NCI-H82 (cell line): ENCODE data around the gene RXRA.

Experiments used
- DNase-seq: peaks from one replicate; lab custom pipeline; 2025; lab: John Stamatoyannopoulos, UW

The RXRA gene

DNA sequence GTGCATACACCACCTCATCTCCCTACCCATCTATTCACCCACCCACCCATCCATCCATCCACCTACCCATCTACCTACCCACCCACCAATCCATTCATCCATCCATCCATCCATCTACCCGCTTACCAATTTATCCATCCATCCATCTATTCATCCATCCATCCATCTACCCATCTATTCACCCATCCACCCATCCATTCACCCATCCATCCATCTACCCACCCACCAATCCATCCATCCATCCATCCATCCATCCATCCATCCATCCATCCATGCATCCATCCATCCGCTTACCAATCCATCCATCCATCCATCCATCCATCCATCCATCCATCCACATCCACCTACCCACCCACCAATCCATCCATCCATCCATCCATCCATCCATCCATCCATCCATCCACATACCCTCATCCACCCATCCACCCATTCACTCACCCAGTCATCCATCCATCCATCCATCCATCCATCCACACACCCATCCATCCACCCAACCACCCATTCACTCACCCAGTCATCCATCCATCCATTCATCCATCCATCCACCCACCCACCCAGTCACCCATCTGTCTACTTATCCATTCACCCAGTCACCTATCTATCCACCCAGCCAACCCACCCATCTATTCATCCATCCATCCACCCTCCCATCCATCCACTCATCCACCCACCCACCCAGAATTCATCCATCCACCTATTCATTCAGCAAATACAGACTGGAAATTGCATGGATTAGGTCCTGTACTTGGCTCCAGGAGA lies 125.6 kb downstream of the RXRA start:
- DNase-seq: no peak

DNA sequence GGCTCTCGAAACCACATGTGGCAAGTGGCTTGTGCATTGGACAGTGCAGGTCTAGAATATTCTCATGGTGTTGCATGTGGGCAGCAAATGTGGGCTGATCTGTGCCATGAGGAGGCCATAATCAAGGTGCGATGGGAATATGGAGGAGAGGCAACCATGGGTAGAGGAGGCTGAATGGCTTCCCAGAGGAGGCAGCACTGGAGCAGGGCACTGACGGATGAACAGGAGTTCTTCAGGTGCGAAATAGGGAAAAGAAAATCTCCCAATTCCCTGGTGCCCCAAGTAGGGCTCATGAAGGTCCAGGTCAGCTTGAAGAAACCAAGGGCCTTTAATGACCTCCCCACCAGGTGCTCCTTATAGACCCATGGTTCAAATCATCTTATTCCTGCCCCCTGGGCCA lies 126.5 kb downstream of the RXRA start:
- no peak for DNase-seq

GRCh38 chr9:134453776-134454475 lies 127.7 kb downstream of the RXRA start:
- DNase-seq: no peak

GRCh38 chr9:134454476-134454857 lies 128.2 kb downstream of the RXRA start:
- DNase-seq: no peak

DNA sequence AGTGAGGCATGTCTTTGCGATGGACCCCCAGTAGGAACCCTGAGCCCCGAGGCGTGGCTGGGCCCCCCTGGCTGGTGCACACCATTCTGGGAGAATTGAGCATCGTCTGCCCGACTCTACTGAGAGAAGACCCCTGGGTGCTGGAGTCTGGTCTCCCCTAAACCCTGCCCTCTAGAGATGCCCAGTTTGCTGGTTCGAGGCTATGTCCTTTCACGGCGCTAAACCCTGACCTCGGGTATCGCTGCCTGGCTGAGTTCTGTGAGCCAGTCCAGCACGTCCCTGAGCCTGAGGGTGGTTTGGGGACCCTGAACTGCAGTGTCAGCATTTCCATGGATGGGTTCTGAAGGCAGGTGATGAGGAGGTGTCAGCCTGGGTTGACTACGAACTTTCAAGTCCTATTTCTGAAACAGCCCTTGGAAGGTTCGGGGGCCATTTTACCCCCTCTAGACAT lies 128.8 kb downstream of the RXRA start:
- DNase-seq: no peak

DNA sequence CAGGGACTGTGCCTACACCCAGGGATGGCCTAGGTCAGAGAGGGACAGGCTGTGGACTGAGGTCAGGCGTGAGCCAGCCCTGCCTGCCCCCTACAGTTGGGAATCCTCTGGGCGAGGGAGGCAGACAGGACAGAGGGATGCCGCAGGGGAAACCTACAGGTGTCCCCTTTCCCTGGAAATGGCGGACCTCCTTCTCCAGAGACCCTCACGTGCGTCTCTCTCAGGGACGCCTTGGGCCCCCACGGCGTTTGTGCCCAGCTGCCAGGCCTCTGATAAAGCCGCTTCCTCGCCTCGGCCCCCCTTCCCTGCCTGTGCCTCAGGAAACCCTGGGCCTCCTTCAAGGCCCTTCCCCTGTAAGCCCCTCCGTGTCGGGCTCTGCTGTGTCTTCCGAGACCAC lies 129.3 kb downstream of the RXRA start:
- no peak for DNase-seq

- no peak for DNase-seq
These were observed 129.9 kb downstream of the RXRA start for GRCh38 chr9:134455934-134456755.

GRCh38 chr9:134456756-134457305 lies 130.6 kb downstream of the RXRA start:
- no peak for DNase-seq

GRCh38 chr9:134457321-134458206 lies 131.3 kb downstream of the RXRA start:
- no peak for DNase-seq

DNA sequence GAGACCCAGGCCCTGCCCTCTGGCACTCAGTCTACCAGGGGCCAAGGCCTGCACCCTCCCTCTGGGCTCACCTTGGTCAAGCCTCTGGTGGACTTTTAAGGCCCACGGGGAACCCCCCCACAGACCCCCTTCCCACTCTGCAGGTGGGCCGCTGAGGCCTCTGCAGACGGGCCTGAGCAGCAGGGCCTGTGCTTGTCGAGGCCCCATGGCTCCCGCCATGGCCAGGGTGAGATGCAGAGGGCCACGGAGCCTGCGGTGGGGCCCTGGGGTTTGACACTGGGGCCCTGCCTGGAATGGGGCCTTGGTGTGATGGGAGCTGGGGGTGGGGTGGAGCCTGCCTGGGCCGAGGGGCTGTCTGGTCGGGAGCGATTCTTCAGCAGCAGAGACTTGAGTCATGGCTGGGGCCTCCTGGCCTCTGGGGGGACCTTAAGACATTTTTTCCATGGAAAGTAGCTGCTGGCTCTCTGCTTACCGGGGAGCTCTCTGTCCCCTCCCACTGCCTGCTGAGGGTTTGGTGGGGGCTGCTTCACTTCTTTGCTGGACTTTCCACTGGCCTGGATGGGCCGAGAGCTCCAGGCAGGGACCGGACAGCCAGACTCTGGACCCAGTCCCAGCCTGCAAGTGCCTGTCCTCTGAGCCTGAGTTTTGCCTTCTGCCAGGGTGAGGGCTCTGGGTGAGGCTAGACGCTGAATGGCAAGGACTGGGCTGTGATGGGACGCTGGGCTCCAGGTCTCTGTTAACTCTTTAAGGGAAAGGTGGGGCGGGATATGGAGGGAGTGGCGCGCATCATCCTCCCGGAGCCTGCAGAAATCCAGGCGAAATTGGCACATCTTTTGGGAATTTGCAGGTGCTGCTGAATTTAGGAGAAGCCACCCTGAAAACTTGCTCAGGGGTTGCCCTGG lies 132.2 kb downstream of the RXRA start:
- no peak for DNase-seq

DNA sequence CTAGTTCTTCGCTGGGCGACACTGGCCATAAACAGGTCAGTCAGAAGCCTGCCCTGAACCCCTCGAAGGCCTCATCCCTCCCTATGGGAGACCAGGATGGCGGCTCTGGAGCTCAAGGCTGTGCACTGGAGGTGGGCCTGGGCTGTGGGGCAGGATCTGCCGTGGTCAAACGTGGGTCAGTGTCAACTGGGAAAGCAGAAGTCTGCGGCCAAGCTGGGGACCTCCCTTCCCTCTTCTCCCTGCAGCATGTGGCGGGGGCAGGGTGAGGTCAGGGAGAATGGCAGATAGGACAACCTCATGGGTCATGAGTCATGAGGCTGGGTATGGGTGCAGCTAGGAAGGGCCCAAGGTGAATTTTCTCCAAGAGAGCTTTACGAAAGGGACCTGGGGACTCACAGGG lies 132.9 kb downstream of the RXRA start:
- DNase-seq: no peak

DNA sequence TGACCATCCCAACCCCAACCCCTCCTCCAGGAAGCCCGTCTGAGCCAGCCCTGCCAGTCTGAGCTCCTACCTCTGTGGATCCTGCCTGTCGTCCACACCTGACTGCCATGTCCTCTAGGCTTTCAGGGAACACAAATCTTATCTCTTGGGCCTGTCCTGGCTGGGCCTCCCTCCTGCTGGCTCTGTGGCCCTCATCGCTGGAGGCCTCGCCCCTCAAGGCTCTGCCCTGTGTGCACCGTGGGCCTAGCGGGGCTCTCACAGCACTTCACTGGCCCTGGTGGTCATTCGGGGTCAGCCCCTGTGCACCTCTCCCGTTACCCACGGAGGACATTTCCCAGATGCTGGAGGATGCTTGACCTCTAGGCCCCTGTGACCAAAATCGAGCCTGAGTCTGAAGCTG lies 133.3 kb downstream of the RXRA start:
- DNase-seq: no peak

- DNase-seq: no peak
These were observed 134.0 kb downstream of the RXRA start for GRCh38 chr9:134460206-134460605.

DNA sequence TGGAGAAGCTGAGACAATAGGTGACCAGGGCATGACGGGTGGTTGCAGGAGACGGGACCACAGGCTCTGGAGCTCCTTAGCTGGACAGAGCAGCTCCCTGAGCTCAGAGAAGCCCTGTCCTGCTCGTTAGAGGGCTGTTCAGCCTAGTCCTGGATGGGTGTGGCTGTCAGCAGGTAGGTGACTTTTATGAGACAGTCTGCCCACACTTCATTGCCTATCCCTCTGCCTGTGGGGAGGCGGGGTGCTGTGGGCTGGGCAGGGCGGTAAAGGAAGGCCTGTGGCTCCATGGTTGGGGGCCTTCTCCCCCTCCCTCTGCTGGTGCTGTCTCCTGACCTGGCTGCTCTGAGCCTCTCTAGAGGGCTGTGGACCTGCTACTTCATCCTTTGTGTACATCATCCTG lies 134.6 kb downstream of the RXRA start:
- no peak for DNase-seq

DNA sequence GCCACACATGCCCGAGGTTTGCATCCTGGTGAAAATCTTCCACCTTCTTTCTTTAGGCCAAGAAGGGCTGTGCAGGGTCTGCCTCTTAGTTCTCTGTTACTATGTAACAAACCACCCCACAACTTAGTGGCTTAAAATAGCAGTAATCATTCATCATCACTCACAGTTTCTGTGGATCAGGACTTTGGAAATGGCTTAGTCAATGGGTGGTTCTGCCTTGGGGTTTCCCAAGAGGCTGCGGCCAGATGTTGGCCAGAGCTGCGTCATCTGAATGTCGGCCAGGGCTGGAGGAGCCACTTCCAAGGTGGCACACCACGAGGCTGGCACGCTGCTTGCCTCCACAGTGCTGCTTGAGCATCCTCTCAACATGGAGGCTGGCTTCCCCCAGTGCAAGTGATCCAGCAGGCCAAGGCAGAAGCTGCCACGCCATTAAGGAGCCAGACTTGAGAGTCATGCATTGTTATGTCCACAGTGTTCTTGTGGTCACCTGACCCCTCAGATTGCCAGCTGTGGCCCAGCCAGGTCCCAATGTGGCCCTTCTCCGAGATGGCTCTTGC lies 135.2 kb downstream of the RXRA start:
- no peak for DNase-seq

DNA sequence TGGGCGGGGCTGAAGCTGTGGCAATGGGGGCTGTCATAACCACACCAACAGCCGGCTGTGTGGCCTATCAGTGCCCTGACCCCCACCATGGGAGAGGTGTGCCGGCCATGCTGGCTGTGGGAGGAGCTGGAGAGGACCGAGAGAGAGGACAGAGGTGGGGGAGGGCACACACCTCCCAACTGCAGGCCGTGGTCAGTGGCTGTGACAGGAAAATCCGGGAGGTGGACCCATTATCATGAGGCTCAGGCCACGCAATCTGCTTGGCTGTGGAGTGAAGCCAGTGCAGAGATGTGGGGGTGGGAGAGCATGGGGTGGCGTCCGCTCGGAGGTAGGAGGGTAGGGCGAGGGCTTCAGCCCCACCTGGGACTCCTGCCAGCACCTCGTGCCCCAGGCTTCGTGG lies 136.1 kb downstream of the RXRA start:
- no peak for DNase-seq

DNA sequence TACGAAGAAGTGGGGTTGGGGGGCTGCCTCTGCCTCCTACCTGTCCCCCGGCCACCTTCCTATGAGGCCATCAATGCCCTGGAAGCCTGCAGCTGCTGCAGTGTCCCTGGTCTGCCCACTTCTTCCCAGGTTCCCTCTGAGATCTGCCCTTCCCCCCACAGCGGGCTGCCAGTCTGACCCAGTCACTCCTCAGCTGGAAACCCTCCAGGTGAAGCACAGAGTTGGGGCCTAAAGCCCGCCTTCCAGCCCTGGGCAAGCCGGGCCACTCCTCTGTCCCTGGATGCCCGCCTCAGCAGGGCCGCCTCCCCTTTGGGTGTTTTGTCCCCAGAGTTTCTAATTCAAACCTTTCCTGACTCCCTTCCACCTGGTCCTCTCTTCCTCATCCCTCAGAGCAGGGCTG lies 137.0 kb downstream of the RXRA start:
- DNase-seq: no peak

GRCh38 chr9:134466869-134467616 lies 140.8 kb downstream of the RXRA start:
- no peak for DNase-seq

DNA sequence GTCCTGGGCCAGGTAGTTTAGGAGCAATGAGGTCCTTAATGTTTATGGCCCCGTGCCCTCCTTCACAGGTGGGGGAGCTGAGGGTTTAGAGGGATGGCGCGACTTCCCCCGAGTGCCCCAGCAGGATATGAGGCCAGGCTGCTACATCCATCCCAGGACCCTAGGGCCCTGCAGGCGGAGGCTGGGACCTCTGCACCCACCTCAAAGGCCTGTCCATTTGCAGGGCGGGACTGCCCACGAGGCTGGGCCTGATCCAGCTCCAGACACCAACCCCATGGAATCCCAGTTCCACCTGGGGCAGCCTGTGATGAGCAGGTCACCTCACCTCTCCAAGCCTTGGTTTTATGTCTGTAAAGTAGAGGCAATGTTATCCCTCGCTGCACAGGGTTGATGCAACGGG lies 142.1 kb downstream of the RXRA start:
- DNase-seq: no peak
